GM23248 (cell line): ENCODE results near the gene PIP5K1B.

Experiments
- EZH2 ChIP-seq: fragments of 200-600 bp; sonication (generic); IDR thresholded peaks from 2 replicates; pipeline ENCODE4 v1.6.1; 2018; ENCODE audit warnings: antibody characterized with exemption, mild to moderate bottlenecking; ENCODE audit not compliant: insufficient read depth, poor library complexity, severe bottlenecking
- EZH2phosphoT487 ChIP-seq: fragments of 200-600 bp; sonication (generic); IDR thresholded peaks from 2 replicates; pipeline ENCODE4 v1.6.1; 2018; ENCODE audit warnings: antibody characterized with exemption, moderate library complexity, mild to moderate bottlenecking, low read depth; ENCODE audit not compliant: insufficient read depth

GRCh38 chr9:68951879-68952659, 247.0 kb downstream of the PIP5K1B start:
- TF ChIP-seq EZH2phosphoT487 (no peak), EZH2 (no peak)
